Left lung (tissue), 10 donors: ENCODE results near the gene SYT1. TPM values are rescaled to one million over a fixed set of nuclear protein-coding genes. Genes with fewer than 3 reads are reported as not detected.

Source experiments
- ATAC-seq: fragments of 200-7000 bp; cut with Tn5 transposase; one replicate; pipeline ENCODE4 v1.9.1; 2020; ENCODE audit warnings: moderate library complexity
- DNase-seq, 4 donors: peaks; one replicate each; pipeline ENCODE4 v3.0.0-alpha.2; 2013 to 2020
- H3K27ac ChIP-seq, 2 donors: fragments of 200-600 bp; sonication (generic) in 1 of 2; one replicate each; pipeline versions ENCODE4 v1.5.0 to v1.8.0; 2020 to 2021
- H3K27me3 ChIP-seq, 2 donors: fragments of 200-600 bp; sonication (generic) in 1 of 2; one replicate each; pipeline versions ENCODE4 v1.5.0 to v1.8.0; 2020 to 2021
- H3K36me3 ChIP-seq, 2 donors: fragments of 200-600 bp; sonication (generic) in 1 of 2; one replicate each; pipeline versions ENCODE4 v1.5.0 to v1.8.0; 2020 to 2021
- H3K4me1 ChIP-seq, 2 donors: fragments of 200-600 bp; one replicate each; pipeline ENCODE4 v1.8.0; 2021
- H3K4me3 ChIP-seq, 2 donors: fragments of 200-600 bp; sonication (generic) in 1 of 2; one replicate each; pipeline versions ENCODE4 v1.5.0 to v1.8.0; 2020 to 2021; ENCODE audit warnings: mild to moderate bottlenecking in 1 of 2
- H3K9me3 ChIP-seq, 2 donors: fragments of 200-600 bp; sonication (generic) in 1 of 2; one replicate each; pipeline versions ENCODE4 v1.5.0 to v1.8.0; 2020 to 2021
- CTCF ChIP-seq, 2 donors: fragments of 200-600 bp; sonication (generic) in 1 of 2; IDR thresholded peaks; one replicate each; pipeline versions ENCODE4 v1.5.0 to v1.8.0; 2021; ENCODE audit warnings: antibody characterized with exemption in 2 of 2
- intact Hi-C, 2 donors: fragments of 100-400 bp; cut with DNase I; formaldehyde crosslinking; loops; one replicate each; pipeline versions ENCODE4 v1.11.2 to v1.14.2; 2022
- polyA plus RNA-seq, 6 donors: library from polyadenylated mRNA; unstranded; fragments of 120-200 nt; gene quantifications; one replicate each; pipeline ENCODE4 v1.2.1, GENCODE V29; 2013; ENCODE audit not compliant: insufficient read length in 6 of 6
- total RNA-seq, 2 donors: library from RNA; stranded (reverse); fragmentation: NEBNext Ultra II Directional; extraction: Animal tissue kit (Norgen Biotek cat#: 25700); gene quantifications; one replicate each; pipeline ENCODE4 v1.2.1, GENCODE V29; 2021
- donor health status: DM: no; HTN: yes; CAD: no.
- donor health status: DM: no; HTN: no; CAD: no.

The SYT1 gene
- total and polyA plus RNA-seq, 8 donors: 1.5 to 6.9 (median 4.8) TPM

DNA sequence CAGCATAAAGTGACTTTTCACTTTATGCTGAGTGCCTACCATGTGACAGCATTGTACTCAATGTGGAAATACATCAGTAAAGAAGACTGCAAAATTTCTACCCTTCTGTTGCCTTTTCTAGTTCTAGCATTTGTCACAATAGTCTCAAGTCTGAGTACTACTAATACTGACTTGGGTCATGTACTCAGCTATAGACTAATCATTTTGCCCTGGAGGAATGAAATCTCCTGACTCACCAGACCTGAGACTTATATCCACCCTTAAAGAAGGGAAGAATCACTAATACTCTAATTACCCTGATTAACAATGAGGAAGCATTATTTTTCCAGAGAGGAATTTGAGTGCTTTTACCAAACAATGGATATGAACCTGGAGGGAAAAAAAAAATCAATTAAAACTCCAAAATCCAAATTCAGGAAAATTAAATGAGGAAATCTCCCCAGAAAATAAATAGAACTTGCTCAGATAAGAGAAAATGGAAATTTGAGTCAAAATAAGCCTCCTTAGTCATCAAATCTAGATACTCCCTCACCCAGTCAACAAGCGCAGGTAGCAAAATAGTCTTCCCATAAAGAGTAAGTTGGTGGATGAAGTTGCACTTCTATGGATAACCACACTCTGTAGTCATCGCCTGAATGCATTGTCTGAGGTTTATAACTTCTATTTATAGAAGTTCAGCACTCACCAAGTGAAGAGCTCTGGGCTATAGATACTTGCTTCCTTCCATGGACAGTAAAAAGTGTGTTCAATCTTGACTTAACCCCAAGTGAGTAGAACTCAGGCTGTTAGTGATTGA, 386.6 kb downstream of the SYT1 start:
- ATAC-seq (no peak), DNase-seq (no peak)
- no peak overlapping the region for H3K4me3 ChIP-seq
- peaks cover 0 to 8% of the 10 kb centered on the region in 2 donors for H3K9me3 ChIP-seq
- no peaks in the 10 kb centered on the region for H3K4me1 ChIP-seq
- no peaks in the 10 kb centered on the region for H3K27me3 ChIP-seq
- TF ChIP-seq CTCF (IDR thresholded peaks at IDR 0.05): no peak
- H3K27ac ChIP-seq: no peak overlapping the region
- no peaks in the 10 kb centered on the region for H3K36me3 ChIP-seq
- intact Hi-C loops: no loop called here

GRCh38 chr12:79252358-79253075, 387.9 kb downstream of the SYT1 start:
- Histone ChIP-seq H3K9me3 (peaks cover 0 to 8% of the 10 kb centered on the region in 2 donors), H3K4me1 (no peaks in the 10 kb centered on the region), H3K36me3 (no peaks in the 10 kb centered on the region), H3K27me3 (no peaks in the 10 kb centered on the region), H3K27ac (no peak overlapping the region), H3K4me3 (no peak overlapping the region)
- no peak for DNase-seq
- ATAC-seq: no peak
- TF ChIP-seq CTCF (IDR thresholded peaks at IDR 0.05): no peak
- intact Hi-C loops: no loop called here

DNA sequence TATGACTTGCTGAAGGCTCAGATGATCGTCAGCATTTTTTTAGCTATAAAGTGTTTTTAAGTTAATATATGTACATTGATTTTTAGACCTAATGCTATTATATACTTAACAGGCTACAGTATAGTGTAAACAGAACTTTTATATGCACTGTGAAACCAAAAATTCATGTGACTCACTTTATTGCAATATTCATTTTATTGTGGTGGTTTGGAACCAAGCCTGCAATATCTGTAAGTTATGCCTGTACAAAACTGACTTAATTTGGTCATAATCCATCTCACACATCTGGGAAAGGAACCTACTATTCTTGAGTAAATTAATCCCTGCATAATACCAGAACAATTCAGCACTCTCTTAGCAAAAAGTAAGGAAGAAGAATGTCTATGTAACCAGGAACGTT, 390.7 kb downstream of the SYT1 start:
- no peak for TF ChIP-seq CTCF (IDR thresholded peaks at IDR 0.05)
- intact Hi-C loops: no loop called here
- no peaks in the 10 kb centered on the region for H3K36me3 ChIP-seq
- DNase-seq: no peak
- H3K4me1 ChIP-seq: no peaks in the 10 kb centered on the region
- H3K27me3 ChIP-seq: no peaks in the 10 kb centered on the region
- H3K4me3 ChIP-seq: no peak overlapping the region
- no peak overlapping the region for H3K27ac ChIP-seq
- peaks cover 0 to 8% of the 10 kb centered on the region in 2 donors for H3K9me3 ChIP-seq
- no peak for ATAC-seq

DNA sequence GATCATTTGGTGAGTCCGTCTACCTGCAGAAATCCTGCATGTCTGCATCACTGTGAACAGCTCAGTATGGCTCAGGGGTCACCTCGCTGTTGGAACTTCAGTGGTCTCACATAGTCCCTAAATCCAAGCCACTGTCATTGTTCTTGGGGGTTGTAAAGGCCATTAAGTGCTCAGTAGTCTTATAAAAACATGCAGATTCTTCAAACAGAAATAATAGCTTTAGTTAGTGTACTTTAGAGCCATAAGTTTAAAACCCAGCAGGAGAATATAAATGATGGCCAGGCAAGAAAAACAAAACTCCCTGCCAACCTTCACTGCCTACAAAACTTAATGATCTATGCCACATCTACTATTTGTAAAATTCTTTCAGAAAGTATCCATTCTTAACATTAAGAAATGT, 396.3 kb downstream of the SYT1 start:
- H3K36me3 ChIP-seq: no peaks in the 10 kb centered on the region
- H3K4me3 ChIP-seq: no peak overlapping the region
- TF ChIP-seq CTCF (IDR thresholded peaks at IDR 0.05): no peak
- no peak for ATAC-seq
- DNase-seq: no peak
- H3K9me3 ChIP-seq: no peaks in the 10 kb centered on the region
- intact Hi-C loops: no loop called here
- no peaks in the 10 kb centered on the region for H3K4me1 ChIP-seq
- H3K27ac ChIP-seq: no peak overlapping the region
- no peaks in the 10 kb centered on the region for H3K27me3 ChIP-seq

GRCh38 chr12:79262938-79263337, 398.4 kb downstream of the SYT1 start:
- H3K36me3 ChIP-seq: no peaks in the 10 kb centered on the region
- TF ChIP-seq CTCF (IDR thresholded peaks at IDR 0.05): no peak
- no peaks in the 10 kb centered on the region for H3K27me3 ChIP-seq
- DNase-seq (no peak), ATAC-seq (no peak)
- intact Hi-C loops: no loop called here
- no peak overlapping the region for H3K4me3 ChIP-seq
- H3K9me3 ChIP-seq: no peaks in the 10 kb centered on the region
- no peak overlapping the region for H3K27ac ChIP-seq
- no peaks in the 10 kb centered on the region for H3K4me1 ChIP-seq
